NT2/D1 (cell line): ENCODE results near the gene TBKBP1.

ENCODE experiments used
- SUZ12 ChIP-seq: IDR thresholded peaks from 2 replicates; pipeline ENCODE4 v1.6.1; 2011; ENCODE audit not compliant: insufficient read length, insufficient read depth; ENCODE audit errors: extremely low read depth
- YY1 ChIP-seq: IDR thresholded peaks from 2 replicates; pipeline ENCODE4 v1.6.1; 2011; ENCODE audit not compliant: insufficient read length, insufficient read depth
- ZNF274 ChIP-seq: IDR thresholded peaks from 2 replicates; pipeline ENCODE4 v1.6.1; 2011; ENCODE audit warnings: mild to moderate bottlenecking, low read depth, low read length

DNA sequence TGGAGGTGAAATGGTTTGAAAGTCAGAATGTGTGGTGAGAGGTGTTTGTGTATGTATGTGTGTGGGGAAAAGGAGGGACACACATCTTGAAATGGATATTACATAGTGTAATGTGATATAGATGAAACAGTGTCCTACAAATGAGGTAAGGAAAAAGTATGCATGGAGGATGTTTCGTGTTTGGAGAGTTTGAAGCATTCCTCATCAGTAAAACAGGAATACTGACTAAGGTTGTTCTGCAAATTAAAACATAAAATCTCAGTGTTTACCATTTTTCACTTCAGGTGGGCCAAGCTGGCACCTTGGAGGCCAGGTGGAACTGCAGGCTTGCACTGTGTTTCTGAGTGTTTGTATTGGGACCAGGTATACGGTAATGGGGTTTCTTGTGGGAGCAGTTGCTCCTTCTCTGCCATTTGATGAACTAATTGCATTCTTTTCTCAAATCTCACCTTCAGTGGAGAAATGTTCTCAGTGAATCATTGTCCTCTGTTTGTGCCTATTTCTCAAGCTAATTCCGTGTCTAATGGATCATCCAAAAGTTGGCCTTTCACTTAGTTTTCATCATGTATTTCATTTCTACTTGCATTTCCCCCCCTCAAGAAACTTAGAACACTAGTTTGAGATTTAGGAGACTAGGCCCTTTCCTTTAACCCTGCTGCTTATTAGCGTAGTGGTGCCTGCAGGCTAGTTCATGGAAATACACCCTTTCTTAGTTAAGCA, 8.2 kb upstream of the TBKBP1 start:
- TF ChIP-seq ZNF274: no peak
- no peak for TF ChIP-seq YY1
- TF ChIP-seq SUZ12: no peak
